NB4 (cell line): Measurements from ENCODE around the gene OS9.

Source experiments
- DNase-seq: peaks from one replicate; pipeline ENCODE4 v3.0.0; 2010; ENCODE audit warnings: low read depth
- H3K4me3 ChIP-seq: one replicate; pipeline ENCODE4 v1.5.1; 2011; ENCODE audit warnings: mild to moderate bottlenecking, low read depth, low read length, moderate library complexity
- CTCF ChIP-seq: IDR thresholded peaks from one replicate; pipeline ENCODE4 v1.5.1; 2012; ENCODE audit warnings: low read depth, low read length
- MYC ChIP-seq: IDR thresholded peaks from 2 replicates; pipeline ENCODE4 v1.6.1; 2011; ENCODE audit warnings: low read depth, low read length
- POLR2A ChIP-seq: IDR thresholded peaks from 2 replicates; pipeline ENCODE4 v1.6.1; 2011; ENCODE audit warnings: mild to moderate bottlenecking; ENCODE audit not compliant: insufficient read length; ENCODE audit errors: extremely low read depth
- TF ChIP-seq, protein P1 (sequence below): IDR thresholded peaks from 2 replicates; pipeline ENCODE4 v1.6.1; 2011; ENCODE audit warnings: low read depth, low read length

Gene OS9

GRCh38 chr12:57722716-57723629 is 29.0 kb downstream of the OS9 start:
- DNase-seq = no peak
- TF ChIP-seq CTCF (no peak), POLR2A (no peak), MYC (no peak)
- TF ChIP-seq, protein P1, sequence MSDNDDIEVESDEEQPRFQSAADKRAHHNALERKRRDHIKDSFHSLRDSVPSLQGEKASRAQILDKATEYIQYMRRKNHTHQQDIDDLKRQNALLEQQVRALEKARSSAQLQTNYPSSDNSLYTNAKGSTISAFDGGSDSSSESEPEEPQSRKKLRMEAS = no peak
- H3K4me3 ChIP-seq = no peak overlapping the region

- TF ChIP-seq CTCF (no peak), MYC (no peak), POLR2A (no peak)
- TF ChIP-seq, protein P1 = no peak
- H3K4me3 ChIP-seq = no peak overlapping the region
- DNase-seq = no peak
These were observed 29.7 kb downstream of the OS9 start for GRCh38 chr12:57723630-57723962.

- no peak for DNase-seq
- no peak overlapping the region for H3K4me3 ChIP-seq
- TF ChIP-seq MYC = no peak
- TF ChIP-seq, protein P1 = no peak
- no peak for TF ChIP-seq CTCF
- no peak for TF ChIP-seq POLR2A
These were observed 30.3 kb downstream of the OS9 start for GRCh38 chr12:57724003-57724935.

DNA sequence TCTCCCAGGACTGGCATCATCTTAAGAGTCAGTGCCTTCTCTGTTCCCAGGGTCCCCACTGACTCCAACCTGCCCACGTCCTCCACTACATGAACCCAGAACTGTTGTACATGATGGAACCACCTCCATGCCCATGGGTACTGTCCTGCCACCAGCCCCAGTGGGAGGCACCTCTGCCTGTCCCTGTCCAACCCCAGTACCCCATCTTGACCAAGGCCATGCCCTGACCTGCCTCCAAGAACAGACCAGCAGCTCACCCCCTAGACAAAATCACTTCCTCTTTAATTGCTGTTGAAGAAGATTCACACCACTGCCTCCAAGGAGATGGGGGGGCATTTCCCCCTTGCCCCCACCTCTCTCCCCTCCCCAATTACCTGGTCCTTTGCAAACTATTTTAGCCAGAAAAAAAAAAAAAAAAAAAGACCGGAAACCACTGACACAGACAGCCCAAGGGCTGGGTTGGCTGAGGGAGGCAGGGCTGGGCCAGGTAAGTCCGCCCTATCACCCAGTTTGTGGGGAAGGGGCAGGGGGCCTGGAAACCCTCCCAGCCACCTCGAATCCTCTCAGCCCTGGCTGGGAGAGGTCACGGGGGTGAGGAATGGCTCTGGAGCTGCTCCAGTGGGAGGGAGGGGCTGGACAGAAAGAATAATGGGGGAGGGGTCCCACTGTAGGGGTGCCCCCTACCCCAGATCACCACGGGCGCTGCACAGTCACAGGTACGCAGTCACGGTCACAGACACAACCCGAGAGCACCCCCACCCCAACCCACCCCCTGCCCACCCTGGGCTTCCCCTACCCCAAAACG is 31.2 kb downstream of the OS9 start:
- TF ChIP-seq POLR2A (no peak), MYC (no peak), CTCF (no peak)
- TF ChIP-seq, protein P1 = no peak
- DNase-seq = no peak
- H3K4me3 ChIP-seq = no peak overlapping the region

DNA sequence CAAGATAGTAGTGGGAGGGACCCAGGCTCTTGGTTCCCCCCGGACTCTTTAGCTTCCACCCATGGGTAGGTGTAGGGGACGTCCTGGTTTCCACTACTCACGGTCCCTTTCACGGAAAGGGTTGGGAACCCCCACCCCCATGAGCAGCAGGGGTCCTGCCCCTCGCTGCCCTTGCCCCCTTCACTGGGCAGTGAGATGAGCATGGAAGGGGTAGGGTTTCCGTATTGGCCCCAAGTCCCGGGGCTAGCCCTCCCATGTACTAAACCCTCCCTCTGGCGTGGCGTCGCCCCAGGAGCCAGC is 31.9 kb downstream of the OS9 start:
- H3K4me3 ChIP-seq = no peak overlapping the region
- TF ChIP-seq MYC (no peak), CTCF (no peak), POLR2A (no peak)
- TF ChIP-seq, protein P1 = no peak
- DNase-seq = no peak
